Tongue (tissue), 2 donors: ENCODE measurements around the gene HBD. TPM values are rescaled to one million over a fixed set of nuclear protein-coding genes. Genes with fewer than 3 reads are reported as not detected.

Experiments
- DNase-seq: peaks from one replicate; pipeline ENCODE4 v3.0.0-alpha.2; 2015
- total RNA-seq: library from RNA; depleted of rRNA; stranded (reverse); fragments of >200 nt; gene quantifications from one replicate; pipeline ENCODE4 v1.2.3, GENCODE V29; 2014

Gene HBD
- total RNA-seq, 1 donor from 2014 or later: not detected

DNA sequence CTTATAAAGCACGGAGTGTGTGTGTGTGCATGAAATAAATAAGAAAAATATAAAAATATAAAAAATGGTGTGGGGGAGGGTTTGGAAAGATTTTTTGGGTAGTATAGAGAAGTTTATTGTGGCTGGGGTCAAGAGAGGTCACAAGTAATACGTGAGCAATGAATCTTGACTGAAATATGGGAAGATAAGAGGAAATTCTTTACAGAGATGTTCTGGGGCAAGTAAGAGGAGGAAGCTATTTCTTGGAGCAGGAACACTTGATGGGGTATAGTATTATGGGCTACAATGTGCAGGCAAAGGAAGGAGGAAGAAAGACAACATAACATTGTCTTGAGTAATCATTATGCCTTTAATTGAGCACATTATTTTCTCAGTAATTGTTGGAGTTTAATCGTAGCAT lies 2.1 kb downstream of the HBD start:
- DNase-seq: no peak

DNA sequence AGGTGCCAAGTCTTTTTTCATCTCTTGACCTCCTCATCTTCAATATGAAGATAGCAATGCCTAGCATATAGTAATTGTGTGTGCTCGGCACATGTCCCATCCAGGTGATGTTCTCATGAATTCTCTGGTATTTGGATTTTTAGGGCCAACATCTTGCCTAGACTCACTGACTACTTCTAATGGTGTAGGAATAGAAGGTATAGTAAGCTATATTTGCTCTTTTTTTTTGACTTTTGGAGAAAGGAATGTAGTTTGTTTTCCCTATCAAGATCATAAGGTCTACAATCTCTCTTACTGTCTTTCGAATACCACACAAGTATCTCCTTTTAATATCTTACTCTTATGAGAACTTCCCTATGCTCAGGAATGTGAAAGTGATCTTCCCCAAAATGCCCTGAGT lies 3.2 kb downstream of the HBD start:
- no peak for DNase-seq

DNA sequence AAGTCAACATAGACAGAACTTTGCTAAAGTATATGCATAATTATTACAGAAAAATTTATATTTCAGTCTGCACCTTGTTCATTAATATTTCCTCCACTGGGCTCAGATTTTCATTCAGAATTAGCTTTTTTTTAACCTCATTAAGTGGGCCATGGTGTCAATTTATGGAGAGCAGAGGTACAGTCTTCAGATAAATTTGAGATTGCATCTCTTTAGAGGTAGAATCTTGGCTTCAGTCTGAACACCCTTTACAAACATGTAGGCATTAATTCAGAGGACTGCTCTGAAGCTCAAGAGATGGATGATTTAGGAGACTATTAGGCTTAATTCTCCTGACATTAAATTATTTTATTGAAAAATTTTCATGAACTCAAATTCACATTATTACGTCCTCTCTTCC lies 4.0 kb downstream of the HBD start:
- DNase-seq: no peak

GRCh38 chr11:5229796-5230195 lies 4.5 kb downstream of the HBD start:
- no peak for DNase-seq

GRCh38 chr11:5229356-5229755 lies 4.9 kb downstream of the HBD start:
- DNase-seq: no peak

- no peak for DNase-seq
These were observed 6.2 kb downstream of the HBD start for GRCh38 chr11:5228124-5228523.

GRCh38 chr11:5227681-5228080 lies 6.6 kb downstream of the HBD start:
- DNase-seq: no peak

- no peak for DNase-seq
These were observed 7.5 kb downstream of the HBD start, which contains the start of gene HBB for GRCh38 chr11:5226732-5227310. Gene HBB (minus strand): TSS chr11:5227071. CDS start chr11:5227021, 50 bp downstream.

GRCh38 chr11:5225480-5225871 lies 8.8 kb downstream of the HBD start:
- DNase-seq: no peak

GRCh38 chr11:5224538-5225479 lies 9.5 kb downstream of the HBD start:
- DNase-seq: no peak

- DNase-seq: no peak
These were observed 10.6 kb downstream of the HBD start for GRCh38 chr11:5223686-5224085.

DNA sequence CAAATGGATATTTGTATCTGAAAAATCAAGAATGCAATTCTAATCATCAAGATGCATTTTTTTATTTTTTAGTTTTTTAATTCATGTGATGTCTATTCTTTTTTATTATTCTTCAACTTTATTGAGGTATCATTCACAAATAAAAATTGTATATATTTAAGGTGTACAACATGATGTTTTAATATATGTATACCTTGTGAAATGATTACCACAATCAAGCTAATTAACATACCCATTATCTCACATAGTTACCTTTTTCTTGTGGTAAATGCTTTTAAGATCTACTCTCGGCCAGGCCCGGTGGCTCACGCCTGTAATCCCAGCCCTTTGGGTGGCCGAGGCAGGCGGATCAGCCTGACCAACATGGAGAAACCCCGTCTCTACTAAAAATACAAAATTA lies 11.1 kb downstream of the HBD start:
- DNase-seq: no peak

GRCh38 chr11:5210376-5210885 lies 23.9 kb downstream of the HBD start:
- DNase-seq: no peak

- DNase-seq: peak; percentile 23
These were observed 29.5 kb downstream of the HBD start for GRCh38 chr11:5204787-5205186.

DNA sequence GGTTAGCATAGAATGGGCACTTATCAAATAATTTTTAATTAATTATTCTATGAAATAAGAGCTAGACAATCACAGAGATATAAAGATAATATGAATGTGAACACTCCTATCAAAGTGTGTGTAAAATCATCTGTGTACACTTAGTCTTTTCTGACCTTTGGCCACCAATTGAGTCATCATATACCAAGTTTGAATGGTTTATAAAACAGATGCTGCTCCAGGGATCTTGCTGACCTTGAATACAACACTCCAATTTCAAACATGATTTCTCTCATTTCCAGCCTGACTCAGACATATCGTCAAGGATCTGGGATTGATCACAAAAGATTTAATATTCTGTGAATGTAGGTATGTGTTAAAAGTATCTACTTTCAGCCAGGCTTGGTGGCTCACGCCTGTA lies 30.9 kb downstream of the HBD start:
- no peak for DNase-seq

- no peak for DNase-seq
These were observed 33.7 kb downstream of the HBD start, which contains the start of gene OR51V1 for GRCh38 chr11:5200582-5200981. Gene OR51V1 (minus strand): TSS chr11:5200682. CDS start chr11:5200682, 0 bp downstream.

- no peak for DNase-seq
These were observed 36.0 kb downstream of the HBD start for GRCh38 chr11:5198285-5198684.

DNA sequence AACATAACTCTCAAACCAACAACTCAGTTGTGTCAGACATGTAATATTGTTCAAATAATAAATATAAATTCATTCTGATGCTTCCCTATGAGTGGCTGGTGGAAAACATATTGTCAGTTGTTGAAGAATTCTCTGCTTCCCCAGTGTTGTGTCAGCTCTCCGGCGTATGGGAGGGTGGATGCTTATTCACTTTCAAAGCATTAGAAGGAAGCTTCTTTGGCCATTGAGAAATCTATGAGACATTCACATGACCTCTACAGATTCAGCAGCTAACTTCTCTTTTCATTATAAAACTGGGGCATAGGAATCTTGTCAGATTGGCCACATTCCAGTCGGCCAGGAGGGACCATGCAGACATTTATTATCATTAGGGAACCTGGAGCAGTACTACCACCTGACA lies 36.7 kb downstream of the HBD start:
- DNase-seq: no peak

DNA sequence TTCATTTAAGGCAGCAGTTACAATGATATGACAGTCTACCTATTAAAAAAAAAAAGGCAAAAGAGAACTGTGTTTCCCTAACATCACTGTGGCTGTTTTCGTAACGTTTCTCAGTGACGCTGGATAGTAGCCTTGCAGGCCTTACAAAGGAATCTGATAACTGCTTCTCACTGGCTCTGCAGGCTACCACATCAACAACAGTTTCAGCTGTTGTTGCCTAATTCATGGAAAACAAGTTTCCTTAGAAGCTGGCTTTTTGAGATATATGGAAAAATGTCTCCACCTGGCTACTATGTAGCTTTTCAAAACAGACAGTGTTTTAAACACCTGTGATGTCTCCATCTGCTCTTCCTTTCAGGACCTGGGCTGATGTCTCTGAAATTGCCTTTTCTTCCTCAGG lies 37.6 kb downstream of the HBD start:
- DNase-seq: peak; percentile 16

DNA sequence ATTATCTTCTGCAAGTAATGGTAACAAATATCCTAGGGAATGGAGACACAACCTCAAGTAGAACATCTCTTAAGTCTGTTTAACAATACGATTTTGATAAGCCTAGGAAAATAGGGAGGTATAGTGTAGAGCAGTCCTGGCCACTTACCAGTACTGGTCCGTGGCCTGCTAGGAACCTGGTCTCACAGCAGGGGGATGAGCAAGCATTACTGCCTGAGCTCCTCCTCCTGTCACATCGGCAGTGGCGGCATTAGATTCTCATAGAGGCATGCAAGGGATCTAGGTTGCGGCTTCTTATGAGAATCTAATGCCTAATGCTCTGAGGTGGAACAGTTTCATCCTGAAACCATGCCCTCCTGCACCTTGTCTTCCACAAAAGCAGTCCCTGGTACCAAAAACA lies 38.2 kb downstream of the HBD start:
- DNase-seq: no peak

GRCh38 chr11:5192738-5193137 lies 41.5 kb downstream of the HBD start:
- DNase-seq: no peak

- no peak for DNase-seq
These were observed 46.1 kb downstream of the HBD start for GRCh38 chr11:5188201-5188600.
